Neuronal stem cell (in vitro differentiated cells): ENCODE measurements around the gene ZNF141.
A peak's percentile ranks its signal among the peaks of the same experiment; 100 is the strongest.

Experiments
- DNase-seq: peaks from one replicate; pipeline ENCODE4 v3.0.0-alpha.2; 2013; ENCODE audit warnings: low spot score
- H2AFZ ChIP-seq: one replicate; pipeline ENCODE4 v1.6.1; 2013; ENCODE audit warnings: mild to moderate bottlenecking, low read length, inconsistent platforms
- H2AK5ac ChIP-seq: 2 replicates; pipeline ENCODE4 v1.6.1; 2013; ENCODE audit warnings: low read depth, mild to moderate bottlenecking, inconsistent platforms, low read length, moderate library complexity, mixed read lengths
- H2BK120ac ChIP-seq: 2 replicates; pipeline ENCODE4 v1.6.1; 2013; ENCODE audit warnings: low read depth, mild to moderate bottlenecking, inconsistent platforms, low read length, moderate library complexity, mixed read lengths
- H2BK12ac ChIP-seq: one replicate; pipeline ENCODE4 v1.6.1; 2013; ENCODE audit warnings: low read length, inconsistent platforms
- H2BK15ac ChIP-seq: 2 replicates; pipeline ENCODE4 v1.6.1; 2013; ENCODE audit warnings: mild to moderate bottlenecking, low read length, inconsistent platforms, mixed read lengths
- H2BK5ac ChIP-seq: one replicate; pipeline ENCODE4 v1.6.1; 2013; ENCODE audit warnings: inconsistent platforms, mild to moderate bottlenecking, low read length, moderate library complexity
- H3K14ac ChIP-seq: one replicate; pipeline ENCODE4 v1.6.1; 2013; ENCODE audit warnings: low read length, inconsistent platforms
- H3K18ac ChIP-seq: 2 replicates; pipeline ENCODE4 v1.6.1; 2013; ENCODE audit warnings: low read length, inconsistent platforms
- H3K23ac ChIP-seq: 2 replicates; pipeline ENCODE4 v1.6.1; 2013; ENCODE audit warnings: low read depth, mild to moderate bottlenecking, mixed read lengths, low read length, inconsistent platforms; ENCODE audit not compliant: poor library complexity
- H3K27ac ChIP-seq: replicated peaks from 3 replicates; pipeline ENCODE4 v1.5.1; 2013; ENCODE audit warnings: low read length, inconsistent platforms
- H3K27me3 ChIP-seq, 3 experiments: 2 replicates each; pipeline ENCODE4 v1.6.1; 2013; ENCODE audit warnings: low read length in 3 of 3, mild to moderate bottlenecking in 2 of 3, inconsistent platforms in 1 of 3, low read depth in 1 of 3, mixed read lengths in 1 of 3, moderate library complexity in 1 of 3; ENCODE audit not compliant: control insufficient read depth in 3 of 3, insufficient read depth in 3 of 3
- H3K36me3 ChIP-seq, 2 donors: replicated peaks in 1 of 2; 2 replicates each; pipeline ENCODE4 v1.6.1; 2013; ENCODE audit warnings: low read length in 2 of 2; ENCODE audit not compliant: control insufficient read depth in 2 of 2, insufficient read depth in 2 of 2
- H3K4ac ChIP-seq: 2 replicates; pipeline ENCODE4 v1.6.1; 2013; ENCODE audit warnings: inconsistent platforms, mild to moderate bottlenecking, low read length, moderate library complexity
- H3K4me1 ChIP-seq, 2 donors: 1 replicate in 1 of 2; 2 replicates in 1 of 2; pipeline ENCODE4 v1.6.1; 2013; ENCODE audit warnings: low read length in 2 of 2, low read depth in 1 of 2; ENCODE audit not compliant: control insufficient read depth in 2 of 2, insufficient read depth in 1 of 2
- H3K4me2 ChIP-seq: one replicate; pipeline ENCODE4 v1.6.1; 2013; ENCODE audit warnings: mild to moderate bottlenecking, low read length, inconsistent platforms; ENCODE audit not compliant: insufficient read depth, poor library complexity, severe bottlenecking
- H3K4me3 ChIP-seq, 2 donors: 2 replicates each; pipeline ENCODE4 v1.5.1; 2013; ENCODE audit warnings: low read length in 2 of 2, mild to moderate bottlenecking in 2 of 2, inconsistent platforms in 1 of 2, moderate library complexity in 1 of 2
- H3K79me1 ChIP-seq: one replicate; pipeline ENCODE4 v1.6.1; 2013; ENCODE audit warnings: low read depth, mild to moderate bottlenecking, inconsistent platforms, low read length, moderate library complexity
- H3K9ac ChIP-seq: one replicate; pipeline ENCODE4 v1.6.1; 2013; ENCODE audit warnings: mild to moderate bottlenecking, low read depth, low read length, inconsistent platforms; ENCODE audit not compliant: poor library complexity
- H3K9me3 ChIP-seq, 2 donors: replicated peaks in 1 of 2; 2 replicates each; pipeline versions ENCODE3 to v1.6.1; 2013; ENCODE audit warnings: low read length in 2 of 2, mild to moderate bottlenecking in 2 of 2, inconsistent platforms in 1 of 2, low read depth in 1 of 2, mixed read lengths in 1 of 2, moderate library complexity in 1 of 2; ENCODE audit not compliant: control insufficient read depth in 2 of 2, insufficient read depth in 1 of 2
- H4K8ac ChIP-seq: one replicate; pipeline ENCODE4 v1.6.1; 2013; ENCODE audit warnings: low read depth, mild to moderate bottlenecking, inconsistent platforms, low read length, moderate library complexity
- H4K91ac ChIP-seq: one replicate; pipeline ENCODE4 v1.6.1; 2013; ENCODE audit warnings: low read length, low read depth, mild to moderate bottlenecking, inconsistent platforms; ENCODE audit not compliant: poor library complexity
- WGBS, 2 donors: extraction: QIAGEN DNeasy Blood & Tissue Kit; methylation state at CpG; one replicate each; pipeline ENCODE4 v1.1.7; 2013; ENCODE audit warnings: missing lambda C conversion rate in 2 of 2, mixed read lengths in 1 of 2; ENCODE audit not compliant: insufficient read length in 2 of 2, insufficient replicate concordance in 1 of 2; ENCODE audit errors: extremely low coverage in 2 of 2; 5-methylcytosine and 5-hydroxymethylcytosine counted together

Gene ZNF141

GRCh38 chr4:314296-314903 lies 23.2 kb upstream of the ZNF141 start:
- no peak overlapping the region for H3K9ac ChIP-seq
- no peak overlapping the region for H3K27ac ChIP-seq
- peaks cover 2% of the 10 kb centered on the region for H3K79me1 ChIP-seq
- no peak overlapping the region for H3K23ac ChIP-seq
- H4K8ac ChIP-seq: no peak overlapping the region
- peaks cover 4 to 6% of the 10 kb centered on the region in 2 donors for H3K9me3 ChIP-seq
- H3K4ac ChIP-seq: no peak overlapping the region
- H2AK5ac ChIP-seq: no peak overlapping the region
- no peak overlapping the region for H2BK15ac ChIP-seq
- H3K4me1 ChIP-seq: no peaks in the 10 kb centered on the region
- H3K4me3 ChIP-seq: no peak overlapping the region
- no peaks in the 10 kb centered on the region for H3K27me3 ChIP-seq
- H3K18ac ChIP-seq: no peak overlapping the region
- no peak overlapping the region for H3K14ac ChIP-seq
- no peak for DNase-seq
- no peak overlapping the region for H3K4me2 ChIP-seq
- H2BK12ac ChIP-seq: no peak overlapping the region
- no peak overlapping the region for H2BK5ac ChIP-seq
- H2AFZ ChIP-seq: no peak overlapping the region
- H3K36me3 ChIP-seq: no peaks in the 10 kb centered on the region
- H2BK120ac ChIP-seq: no peak overlapping the region
- no CpG with 5 or more reads among the region's 1 CpG for WGBS, 2 donors
- H4K91ac ChIP-seq: no peak overlapping the region

DNA sequence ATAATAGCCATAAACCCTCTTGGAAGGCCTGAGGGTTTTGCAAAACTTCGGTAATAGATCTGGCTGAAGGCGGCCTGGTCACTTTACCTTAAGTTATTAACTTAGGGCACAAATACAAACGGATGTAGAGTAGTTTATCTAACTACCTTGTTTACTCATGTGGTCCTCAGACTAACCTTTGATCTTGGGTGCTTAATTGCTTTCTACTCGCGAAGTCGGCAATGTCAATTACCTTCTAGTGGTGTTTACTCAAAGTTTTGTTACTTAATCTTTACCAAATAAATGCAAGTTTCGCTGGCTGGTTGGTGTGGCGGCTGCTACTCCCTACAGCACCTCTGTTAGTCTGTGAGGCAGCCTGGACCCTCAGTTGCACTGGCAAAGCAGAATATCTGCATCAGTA lies 8.9 kb upstream of the ZNF141 start:
- Histone ChIP-seq H3K36me3 (no peaks in the 10 kb centered on the region), H3K4me1 (no peaks in the 10 kb centered on the region), H3K79me1 (no peaks in the 10 kb centered on the region), H3K4ac (no peak overlapping the region), H3K9ac (no peak overlapping the region), H3K27me3 (peaks cover 0 to 2% (median 0%) of the 10 kb centered on the region in 3 experiments), H3K9me3 (peaks cover 0 to 4% of the 10 kb centered on the region in 2 donors), H2AFZ (no peak overlapping the region), H2BK120ac (no peak overlapping the region), H4K8ac (no peak overlapping the region), H3K4me3 (no peak overlapping the region), H3K18ac (no peak overlapping the region), H2BK15ac (no peak overlapping the region), H2AK5ac (no peak overlapping the region), H2BK12ac (no peak overlapping the region), H3K4me2 (no peak overlapping the region), H2BK5ac (no peak overlapping the region), H3K14ac (no peak overlapping the region), H3K23ac (no peak overlapping the region), H4K91ac (no peak overlapping the region), H3K27ac (no peak overlapping the region)
- WGBS, 2 donors: no CpG with 5 or more reads among the region's 8 CpGs
- no peak for DNase-seq

DNA sequence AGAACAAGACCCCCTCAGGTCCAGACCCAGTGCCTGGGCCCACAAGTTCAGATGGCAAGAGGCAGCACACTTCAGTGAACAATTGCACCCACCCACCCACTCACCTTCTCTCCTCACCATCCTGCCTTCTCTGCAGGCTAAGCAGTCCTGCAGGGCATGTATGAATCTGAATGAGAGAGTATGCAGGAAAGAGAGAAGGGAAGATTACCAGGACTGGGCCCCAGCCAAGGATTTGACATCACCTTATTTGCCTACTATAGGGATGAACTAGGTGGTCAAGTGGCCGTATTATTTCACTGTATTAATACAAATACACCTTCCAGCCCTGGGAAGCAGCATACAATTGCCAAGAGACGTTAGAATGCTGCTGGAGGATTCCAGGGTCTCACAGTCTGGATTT lies 2.1 kb upstream of the ZNF141 start:
- H3K4ac ChIP-seq: no peak overlapping the region
- H2BK15ac ChIP-seq: no peak overlapping the region
- H3K9me3 ChIP-seq: peaks cover 0 to 36% of the 10 kb centered on the region in 2 donors
- no peak overlapping the region for H3K4me2 ChIP-seq
- H2BK120ac ChIP-seq: no peak overlapping the region
- no peak overlapping the region for H2BK12ac ChIP-seq
- H3K4me3 ChIP-seq: no peak overlapping the region
- H3K18ac ChIP-seq: no peak overlapping the region
- peaks cover 5% of the 10 kb centered on the region for H3K79me1 ChIP-seq
- H2AK5ac ChIP-seq: no peak overlapping the region
- no peak overlapping the region for H4K8ac ChIP-seq
- H3K14ac ChIP-seq: no peak overlapping the region
- H3K27me3 ChIP-seq: peaks cover 0 to 13% (median 0%) of the 10 kb centered on the region in 3 experiments
- H3K23ac ChIP-seq: no peak overlapping the region
- H3K9ac ChIP-seq: no peak overlapping the region
- no peak overlapping the region for H2BK5ac ChIP-seq
- no peak for DNase-seq
- no CpG with 5 or more reads among the region's 2 CpGs for WGBS, 2 donors
- H3K27ac ChIP-seq: no peak overlapping the region
- no peak overlapping the region for H2AFZ ChIP-seq
- H4K91ac ChIP-seq: no peak overlapping the region
- H3K36me3 ChIP-seq: peaks cover 0 to 18% of the 10 kb centered on the region in 2 donors
- H3K4me1 ChIP-seq: peaks cover 0 to 6% of the 10 kb centered on the region in 2 donors

DNA sequence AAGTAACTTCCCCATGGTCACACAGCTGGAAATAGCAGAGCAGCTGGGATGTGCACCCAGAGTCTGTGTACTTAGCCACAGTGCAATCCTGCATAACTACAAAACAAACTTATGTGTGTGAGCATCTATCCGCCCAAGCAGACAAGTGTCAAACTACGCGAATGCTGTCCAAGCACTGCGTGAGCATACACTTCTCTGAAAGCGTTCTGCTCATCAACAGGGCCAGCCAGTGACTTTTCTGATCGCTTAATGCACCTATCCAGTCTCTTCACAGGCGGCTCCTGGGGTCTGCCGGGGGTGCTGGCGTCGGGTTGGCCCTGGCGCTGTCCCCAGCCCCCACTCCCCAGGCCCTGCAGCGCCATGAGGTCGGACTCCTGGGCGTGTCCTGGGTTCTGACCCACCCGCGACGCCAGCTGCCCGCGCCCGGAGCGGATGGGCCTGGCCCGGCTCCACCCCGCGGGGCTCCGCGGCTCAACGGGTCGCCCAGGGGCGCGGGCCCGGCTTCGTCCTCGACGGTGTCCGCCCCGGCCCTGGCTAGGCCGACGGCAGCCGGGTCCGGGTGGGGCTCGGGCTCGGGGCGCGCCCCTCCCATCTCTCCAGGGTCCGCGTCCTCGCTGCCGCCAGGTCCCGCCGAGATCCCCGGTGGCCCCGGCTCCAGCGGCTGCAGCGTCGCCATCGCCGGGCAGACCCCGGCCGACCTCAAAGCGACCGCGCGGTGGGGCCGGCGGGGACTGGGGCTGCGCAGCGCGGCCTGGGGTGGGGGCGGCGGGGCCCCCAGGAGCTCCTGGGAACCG lies 1.3 kb upstream of the ZNF141 start:
- Histone ChIP-seq H4K91ac (no peak overlapping the region), H3K27me3 (peaks cover 0 to 13% (median 0%) of the 10 kb centered on the region in 3 experiments), H3K79me1 (peaks cover 5% of the 10 kb centered on the region), H3K4me2 (peak overlapping the region; percentile 85), H3K18ac (peak overlapping the region; percentile 98), H3K23ac (peak overlapping the region; percentile 99), H3K27ac (no peak overlapping the region), H2AFZ (peak overlapping the region; percentile 93), H2BK15ac (peak overlapping the region; percentile 94), H2BK12ac (no peak overlapping the region), H3K9me3 (peaks cover 0 to 44% of the 10 kb centered on the region in 2 donors), H3K9ac (peak overlapping the region; percentile 94), H2AK5ac (no peak overlapping the region), H3K4me3 (peak overlapping the region; percentile 93 to 99), H3K14ac (no peak overlapping the region), H3K36me3 (peaks cover 0 to 26% of the 10 kb centered on the region in 2 donors), H2BK5ac (peak overlapping the region; percentile 94), H3K4ac (no peak overlapping the region), H2BK120ac (peak overlapping the region; percentile 77), H4K8ac (no peak overlapping the region), H3K4me1 (peaks cover 0 to 6% of the 10 kb centered on the region in 2 donors)
- WGBS, 2 donors: no CpG with 5 or more reads among the region's 71 CpGs
- peak; percentile 15 for DNase-seq
